ENCODE data around the gene ASRGL1.

DNA sequence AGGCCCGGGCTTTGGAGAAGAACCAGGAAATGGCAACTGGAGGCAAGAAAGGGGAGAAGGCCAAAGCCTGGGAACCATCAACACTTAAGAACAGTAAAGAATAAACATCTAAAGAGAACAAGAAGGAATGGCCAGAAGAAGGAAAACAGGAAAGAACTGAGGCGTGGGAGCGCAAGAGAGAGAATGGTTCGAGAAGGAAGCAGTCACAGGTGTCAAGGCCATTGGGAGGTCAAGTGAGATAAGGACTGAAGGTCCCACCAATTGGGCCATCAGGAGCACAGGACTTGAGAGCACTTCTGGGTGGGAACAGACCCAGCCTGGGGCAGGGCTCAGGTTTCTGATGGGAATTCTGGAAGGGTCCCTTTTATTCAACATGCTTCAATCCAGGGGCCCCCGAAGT, 80.9 kb downstream of the ASRGL1 start:
- TF ChIP-seq, protein P1, sequence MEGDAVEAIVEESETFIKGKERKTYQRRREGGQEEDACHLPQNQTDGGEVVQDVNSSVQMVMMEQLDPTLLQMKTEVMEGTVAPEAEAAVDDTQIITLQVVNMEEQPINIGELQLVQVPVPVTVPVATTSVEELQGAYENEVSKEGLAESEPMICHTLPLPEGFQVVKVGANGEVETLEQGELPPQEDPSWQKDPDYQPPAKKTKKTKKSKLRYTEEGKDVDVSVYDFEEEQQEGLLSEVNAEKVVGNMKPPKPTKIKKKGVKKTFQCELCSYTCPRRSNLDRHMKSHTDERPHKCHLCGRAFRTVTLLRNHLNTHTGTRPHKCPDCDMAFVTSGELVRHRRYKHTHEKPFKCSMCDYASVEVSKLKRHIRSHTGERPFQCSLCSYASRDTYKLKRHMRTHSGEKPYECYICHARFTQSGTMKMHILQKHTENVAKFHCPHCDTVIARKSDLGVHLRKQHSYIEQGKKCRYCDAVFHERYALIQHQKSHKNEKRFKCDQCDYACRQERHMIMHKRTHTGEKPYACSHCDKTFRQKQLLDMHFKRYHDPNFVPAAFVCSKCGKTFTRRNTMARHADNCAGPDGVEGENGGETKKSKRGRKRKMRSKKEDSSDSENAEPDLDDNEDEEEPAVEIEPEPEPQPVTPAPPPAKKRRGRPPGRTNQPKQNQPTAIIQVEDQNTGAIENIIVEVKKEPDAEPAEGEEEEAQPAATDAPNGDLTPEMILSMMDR (IDR thresholded peaks at IDR 0.05), result no peak
- TF ChIP-seq POLR2A (IDR thresholded peaks at IDR 0.05), result no peak

Data from uterus (tissue), 2 donors.